Measurements from ENCODE around the gene LSAMP. TPM values are rescaled to one million over a fixed set of nuclear protein-coding genes. Genes with fewer than 3 reads are reported as not detected.

The LSAMP gene
- polyA plus RNA-seq, 2 of the 4 experiments (the other 2 are of a cell fraction): 0.12 to 0.53 TPM

- no peak for TF ChIP-seq BCL3 (IDR thresholded peaks at IDR 0.05)
- TF ChIP-seq HDAC2 (IDR thresholded peaks at IDR 0.05): no peak
- no peak for TF ChIP-seq EHF (CRISPR knock-in tag; IDR thresholded peaks at IDR 0.05)
- no peak for TF ChIP-seq NR3C1 (IDR thresholded peaks at IDR 0.05)
- TF ChIP-seq RARB (CRISPR knock-in tag; IDR thresholded peaks at IDR 0.05): no peak
- TF ChIP-seq ZSCAN20 (CRISPR knock-in tag; IDR thresholded peaks at IDR 0.05): no peak
- no peak for TF ChIP-seq CHD2 (IDR thresholded peaks at IDR 0.05; ENCODE audit: low read length, partially characterized antibody)
Observed at GRCh38 chr3:116070061-116070460, 375.2 kb downstream of the LSAMP start (continued).

- no peak for FAIRE-seq
- ChIA-PET POLR2A (no interaction called here), CTCF (interaction anchor here (1.7 kb wide), 1 partner anchor 30 kb away, joined by 3 read pairs; no protein-coding TSS in a partner anchor)
- ATAC-seq: no peak; a peak in 1 of 6 replicates
- no peaks in the 10 kb centered on the region for H3K4me1 ChIP-seq
- no peak overlapping the region for H3K4me3 ChIP-seq
- no peak for DNase-seq (ENCODE audit: low read depth in 1 of 2, low spot score in 1 of 2)
- H3K27ac ChIP-seq: no peak overlapping the region
- H3K9me3 ChIP-seq: no peaks in the 10 kb centered on the region
- no peak for TF ChIP-seq ZFP36 (IDR thresholded peaks at IDR 0.05; ENCODE audit: borderline replicate concordance, partially characterized antibody)
- 0 out of 2 replicates have a peak, but pooled peaks have one; percentile 18 for TF ChIP-seq PHF8 (IDR thresholded peaks at IDR 0.05; ENCODE audit: borderline replicate concordance, low read depth)
- no peak overlapping the region for H3K4me2 ChIP-seq
- 24% methylated on average over 4 of the region's 4 CpGs for WGBS (ENCODE audit: missing lambda C conversion rate)
Observed at GRCh38 chr3:116069024-116069423, 376.3 kb downstream of the LSAMP start.

GRCh38 chr3:116067326-116067725 lies 378.0 kb downstream of the LSAMP start:
- WGBS (ENCODE audit: missing lambda C conversion rate): 53% methylated on average over 4 of the region's 4 CpGs
- POLR2A ChIA-PET: no interaction called here
- CTCF ChIA-PET: interaction anchor here (1.7 kb wide), 1 partner anchor 28 kb away, joined by 3 read pairs; no protein-coding TSS in a partner anchor

More at GRCh38 chr3:116067326-116067725, 378.0 kb downstream of the LSAMP start:
- DNase-seq (ENCODE audit: low read depth in 1 of 2, low spot score in 1 of 2) (no peak), FAIRE-seq (no peak), ATAC-seq (no peak)
- Histone ChIP-seq H3K27ac (no peak overlapping the region), H3K4me3 (no peak overlapping the region), H3K9me3 (no peaks in the 10 kb centered on the region), H3K4me2 (no peak overlapping the region), H3K4me1 (no peaks in the 10 kb centered on the region)
- no peak for TF ChIP-seq TFCP2L1 (CRISPR knock-in tag; IDR thresholded peaks at IDR 0.05)
- TF ChIP-seq MAZ (IDR thresholded peaks at IDR 0.05; ENCODE audit: borderline replicate concordance, low read depth, low read length): no peak
- no peak for TF ChIP-seq POLR2A (IDR thresholded peaks at IDR 0.05; ENCODE audit: low read length)
- TF ChIP-seq CHD2 (IDR thresholded peaks at IDR 0.05; ENCODE audit: low read length, partially characterized antibody): no peak
- TF ChIP-seq CTCF (IDR thresholded peaks at IDR 0.05): no peak
- no peak for TF ChIP-seq ESRRA (IDR thresholded peaks at IDR 0.05; ENCODE audit: borderline replicate concordance, low read length)
- TF ChIP-seq BCL3 (IDR thresholded peaks at IDR 0.05): no peak
- no peak for TF ChIP-seq RCOR1 (IDR thresholded peaks at IDR 0.05; ENCODE audit: low read depth, low read length)
- no peak for TF ChIP-seq CBX2 (IDR thresholded peaks at IDR 0.05; ENCODE audit: borderline replicate concordance, low read depth)
- no peak for TF ChIP-seq JUNB (IDR thresholded peaks at IDR 0.05)
- no peak for TF ChIP-seq NFE2L2 (conservative IDR thresholded peaks at IDR 0.05; ENCODE audit: low read length)
- TF ChIP-seq EP300 (IDR thresholded peaks at IDR 0.05): no peak
- no peak for TF ChIP-seq EHMT2 (IDR thresholded peaks at IDR 0.05; ENCODE audit: low read depth)
